Stomach (tissue), 9 donors: ENCODE data around the gene ZNF670. TPM values are rescaled to one million over a fixed set of nuclear protein-coding genes. Genes with fewer than 3 reads are reported as not detected.
A peak's percentile ranks its signal among the peaks of the same experiment; 100 is the strongest.

Experiments
- DNase-seq, 2 donors: peaks; one replicate each; pipeline versions ENCODE4 v3.0.0 to v3.0.0-alpha.2; 2013 to 2019
- H3K27ac ChIP-seq, 5 donors: fragments of 200-600 bp in 4 of 5; sonication (generic) in 4 of 5; one replicate each; pipeline ENCODE4 v1.5.1; 2013 to 2019; ENCODE audit warnings: mild to moderate bottlenecking in 1 of 5, moderate library complexity in 1 of 5
- H3K27me3 ChIP-seq, 3 donors: fragments of 200-600 bp; sonication (generic); one replicate each; pipeline ENCODE4 v1.5.1; 2017 to 2019; ENCODE audit warnings: mixed run types in 1 of 3
- H3K36me3 ChIP-seq, 4 donors: fragments of 200-600 bp; sonication (generic); 1 replicate in 3 of 4; 2 replicates in 1 of 4; pipeline ENCODE4 v1.5.1; 2016 to 2019
- H3K4me1 ChIP-seq, 4 donors: fragments of 200-600 bp; sonication (generic); one replicate each; pipeline ENCODE4 v1.5.1; 2016 to 2019
- H3K4me3 ChIP-seq, 4 donors: fragments of 200-600 bp; sonication (generic) in 3 of 4; one replicate each; pipeline ENCODE4 v1.5.1; 2016 to 2019; ENCODE audit warnings: mild to moderate bottlenecking in 1 of 4
- H3K9me3 ChIP-seq, 4 donors: fragments of 200-600 bp; sonication (generic); one replicate each; pipeline ENCODE4 v1.5.1; 2016 to 2019
- EP300 ChIP-seq: sonication (generic); formaldehyde crosslinking; IDR thresholded peaks from one replicate; pipeline ENCODE4 v1.6.1; 2017; ENCODE audit warnings: antibody characterized with exemption
- POLR2A ChIP-seq, 4 donors: fragments of 450-650 bp; IDR thresholded peaks; one replicate each; pipeline ENCODE4 v1.6.1; 2016; ENCODE audit warnings: antibody characterized with exemption in 4 of 4, control low read depth in 2 of 4, mild to moderate bottlenecking in 1 of 4, moderate library complexity in 1 of 4
- POLR2AphosphoS5 ChIP-seq, 3 donors: sonication (generic); formaldehyde crosslinking; IDR thresholded peaks; one replicate each; pipeline ENCODE4 v1.6.1; 2016; ENCODE audit warnings: antibody characterized with exemption in 3 of 3
- WGBS, 5 donors: extraction: QIAGEN DNeasy Blood & Tissue Kit in 3 of 5; methylation state at CpG; one replicate each; pipeline versions ENCODE4 v1.1.5 to v1.1.7; 2013 to 2018; 5-methylcytosine and 5-hydroxymethylcytosine counted together
- intact Hi-C: fragments of 100-400 bp; cut with DNase I; formaldehyde crosslinking; loops from one replicate; pipeline ENCODE4 v1.15.1; 2023; ENCODE audit warnings: low total_unique reads
- polyA plus RNA-seq, 3 donors: library from polyadenylated mRNA; stranded (reverse); fragments of 200-250 nt; gene quantifications; one replicate each; pipeline ENCODE4 v1.2.3, GENCODE V29; 2013
- total RNA-seq, 5 donors: library from RNA; depleted of rRNA; stranded (reverse); fragments of >200 nt; gene quantifications; one replicate each; pipeline versions ENCODE4 v1.1.0 to v1.2.3, GENCODE V29; 2014 to 2016
- TF ChIP-seq, protein P1 (sequence below), 7 experiments: fragments of 450-650 bp in 4 of 7; fragments of 200-600 bp in 3 of 7; sonication (generic) in 3 of 7; IDR thresholded peaks; one replicate each; pipeline ENCODE4 v1.5.1; 2016 to 2019; ENCODE audit warnings: antibody characterized with exemption in 7 of 7, control low read depth in 2 of 7, mild to moderate bottlenecking in 1 of 7
- donor health status: healthy with polysubstance abuse.
- donor health status: Bipolar disorder and iron deficiency.
- donor health status: healthy.

The ZNF670 gene
- total and polyA plus RNA-seq, 8 donors = 1.6 to 10.6 (median 4.0) TPM; not detected in 2

DNA sequence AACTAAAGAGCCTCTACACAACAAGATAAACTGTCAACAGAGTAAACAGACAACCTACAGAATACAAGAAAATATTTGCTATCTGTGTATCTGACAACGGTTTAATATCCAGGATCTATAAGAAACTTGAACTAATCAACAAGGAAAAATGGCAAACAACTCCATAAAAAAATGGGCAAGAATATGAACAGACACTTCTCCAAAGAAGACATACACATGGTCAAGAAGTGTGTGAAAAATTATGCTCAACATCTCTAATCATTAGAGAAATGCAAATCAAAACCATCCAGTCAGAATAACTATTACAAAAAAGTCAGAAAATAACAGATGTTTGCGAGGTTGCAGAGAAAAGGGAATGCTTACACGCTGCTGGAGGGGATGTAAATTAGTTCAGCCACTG lies 8.0 kb downstream of the ZNF670 start:
- intact Hi-C loops = no loop called here
- no peak for DNase-seq
- Histone ChIP-seq H3K36me3 (no peaks in the 10 kb centered on the region), H3K27ac (no peak overlapping the region), H3K27me3 (no peaks in the 10 kb centered on the region), H3K9me3 (peaks cover 0 to 10% (median 4%) of the 10 kb centered on the region in 4 donors), H3K4me1 (no peaks in the 10 kb centered on the region), H3K4me3 (no peak overlapping the region)
- TF ChIP-seq, protein P1, sequence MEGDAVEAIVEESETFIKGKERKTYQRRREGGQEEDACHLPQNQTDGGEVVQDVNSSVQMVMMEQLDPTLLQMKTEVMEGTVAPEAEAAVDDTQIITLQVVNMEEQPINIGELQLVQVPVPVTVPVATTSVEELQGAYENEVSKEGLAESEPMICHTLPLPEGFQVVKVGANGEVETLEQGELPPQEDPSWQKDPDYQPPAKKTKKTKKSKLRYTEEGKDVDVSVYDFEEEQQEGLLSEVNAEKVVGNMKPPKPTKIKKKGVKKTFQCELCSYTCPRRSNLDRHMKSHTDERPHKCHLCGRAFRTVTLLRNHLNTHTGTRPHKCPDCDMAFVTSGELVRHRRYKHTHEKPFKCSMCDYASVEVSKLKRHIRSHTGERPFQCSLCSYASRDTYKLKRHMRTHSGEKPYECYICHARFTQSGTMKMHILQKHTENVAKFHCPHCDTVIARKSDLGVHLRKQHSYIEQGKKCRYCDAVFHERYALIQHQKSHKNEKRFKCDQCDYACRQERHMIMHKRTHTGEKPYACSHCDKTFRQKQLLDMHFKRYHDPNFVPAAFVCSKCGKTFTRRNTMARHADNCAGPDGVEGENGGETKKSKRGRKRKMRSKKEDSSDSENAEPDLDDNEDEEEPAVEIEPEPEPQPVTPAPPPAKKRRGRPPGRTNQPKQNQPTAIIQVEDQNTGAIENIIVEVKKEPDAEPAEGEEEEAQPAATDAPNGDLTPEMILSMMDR (IDR thresholded peaks at IDR 0.05) = no peak
- TF ChIP-seq POLR2A (IDR thresholded peaks at IDR 0.05) (no peak), POLR2AphosphoS5 (IDR thresholded peaks at IDR 0.05) (no peak), EP300 (no peak)
- WGBS, 5 donors = 83 to 99% (median 89%) methylated on average over 3 of the region's 3 CpGs

DNA sequence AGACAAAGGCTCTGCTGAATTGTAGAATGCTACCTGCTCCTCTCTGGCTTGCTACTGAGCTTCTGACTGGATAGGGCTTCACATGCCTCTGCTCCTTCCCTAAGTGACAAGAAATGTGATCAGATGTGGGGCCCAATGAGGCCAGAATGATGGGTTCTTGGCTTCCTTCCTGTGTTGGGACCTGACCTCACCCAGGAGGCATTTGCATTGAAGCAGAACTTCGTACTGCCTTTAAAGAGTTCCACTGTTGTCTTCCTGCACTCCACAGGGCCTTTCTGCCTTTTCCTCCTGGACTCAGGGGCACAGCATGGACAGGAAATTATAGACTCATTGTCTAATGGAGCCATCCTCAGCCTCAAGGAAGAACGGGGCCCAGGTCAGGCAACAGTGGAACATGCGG lies 14.3 kb downstream of the ZNF670 start:
- TF ChIP-seq POLR2AphosphoS5 (IDR thresholded peaks at IDR 0.05) (no peak), EP300 (no peak), POLR2A (IDR thresholded peaks at IDR 0.05) (no peak)
- TF ChIP-seq, protein P1 (IDR thresholded peaks at IDR 0.05) = no peak
- WGBS, 5 donors = 77 to 95% (median 94%) methylated on average over 3 of the region's 3 CpGs
- H3K4me3 ChIP-seq = no peak overlapping the region
- H3K27me3 ChIP-seq = no peaks in the 10 kb centered on the region
- no peaks in the 10 kb centered on the region for H3K36me3 ChIP-seq
- H3K4me1 ChIP-seq = peaks cover 0 to 11% (median 8%) of the 10 kb centered on the region in 4 donors
- no peak overlapping the region for H3K27ac ChIP-seq
- peaks cover 0 to 26% (median 3%) of the 10 kb centered on the region in 4 donors for H3K9me3 ChIP-seq
- intact Hi-C loops = no loop called here
- DNase-seq = no peak

DNA sequence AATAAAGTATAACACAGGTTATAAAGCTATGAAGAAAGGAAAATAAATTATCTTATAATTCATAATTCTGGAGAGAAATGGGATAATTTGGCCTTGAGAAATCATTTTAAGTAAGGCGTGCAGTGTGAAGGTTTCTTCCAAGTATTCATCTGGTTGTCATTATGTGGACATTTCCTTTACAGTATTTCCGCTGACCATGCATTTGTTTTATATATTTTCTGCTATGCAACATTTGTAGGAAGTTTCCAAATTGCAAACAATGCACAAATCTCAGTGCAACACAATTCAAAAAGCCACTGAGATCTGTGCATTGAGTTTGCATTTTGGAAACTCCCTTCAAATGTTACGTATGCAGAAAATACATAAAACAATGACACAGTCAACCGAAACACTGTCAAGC lies 17.8 kb downstream of the ZNF670 start:
- TF ChIP-seq EP300 = no peak
- no peaks in the 10 kb centered on the region for H3K27me3 ChIP-seq
- 90 to 99% (median 93%) methylated on average over 4 of the region's 4 CpGs for WGBS, 5 donors
- intact Hi-C loops = no loop called here
- no peak for DNase-seq
- H3K27ac ChIP-seq = no peak overlapping the region
- peaks cover 0 to 11% (median 8%) of the 10 kb centered on the region in 4 donors for H3K4me1 ChIP-seq
- peaks cover 0 to 44% (median 14%) of the 10 kb centered on the region in 4 donors for H3K9me3 ChIP-seq
- no peaks in the 10 kb centered on the region for H3K36me3 ChIP-seq
- no peak overlapping the region for H3K4me3 ChIP-seq

DNA sequence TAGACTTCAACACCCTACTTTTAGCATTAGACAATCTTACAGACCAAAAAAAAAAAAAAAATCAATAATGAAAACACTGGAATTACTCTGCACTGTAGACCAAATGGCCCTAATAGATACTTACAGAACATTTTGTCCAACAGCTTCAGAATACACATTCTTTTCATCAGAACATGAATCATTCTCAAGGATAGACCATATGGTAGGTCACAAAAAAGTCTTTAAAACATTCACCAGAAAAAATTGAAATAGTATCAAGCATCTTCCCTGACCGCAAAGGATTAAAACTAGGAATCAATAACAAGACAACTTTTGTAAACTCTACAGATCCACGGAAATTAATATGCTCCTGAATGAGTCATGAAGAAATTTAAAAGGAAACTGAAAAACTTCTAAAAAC lies 22.5 kb downstream of the ZNF670 start:
- 70 to 94% (median 86%) methylated on average over 2 of the region's 2 CpGs for WGBS, 5 donors
- Histone ChIP-seq H3K9me3 (peaks cover 0 to 66% (median 28%) of the 10 kb centered on the region in 4 donors), H3K4me1 (peaks cover 6 to 19% (median 13%) of the 10 kb centered on the region in 4 donors), H3K4me3 (no peak overlapping the region), H3K36me3 (no peaks in the 10 kb centered on the region), H3K27me3 (no peaks in the 10 kb centered on the region), H3K27ac (no peak overlapping the region)
- DNase-seq = no peak
- TF ChIP-seq POLR2A (IDR thresholded peaks at IDR 0.05) = no peak
- TF ChIP-seq POLR2AphosphoS5 (IDR thresholded peaks at IDR 0.05) = no peak
- intact Hi-C loops = no loop called here

DNA sequence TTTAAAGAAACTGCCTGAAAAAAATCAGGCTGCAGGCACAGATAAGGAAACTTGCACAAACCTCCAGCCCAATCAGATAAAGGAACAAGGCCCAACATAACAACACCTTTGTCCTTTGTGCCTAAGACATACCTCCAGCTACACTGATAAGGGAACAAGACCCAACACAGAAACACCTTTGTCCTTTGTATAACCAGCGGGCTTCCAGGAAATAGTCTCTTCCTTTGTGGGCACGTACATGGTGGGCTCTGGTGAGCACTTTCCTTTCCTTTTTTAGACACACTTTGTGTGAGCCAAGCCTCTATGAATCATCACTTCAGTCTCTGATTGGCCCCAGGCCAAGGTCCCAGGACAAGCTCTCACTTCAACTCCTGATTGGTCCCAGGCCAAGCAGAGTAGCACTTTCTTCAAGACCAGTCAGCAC lies 23.6 kb downstream of the ZNF670 start:
- intact Hi-C loops = no loop called here
- Histone ChIP-seq H3K27ac (peak overlapping the region in 2 of 5 donors; percentile 4 to 48), H3K36me3 (no peaks in the 10 kb centered on the region), H3K4me3 (no peak overlapping the region), H3K27me3 (no peaks in the 10 kb centered on the region), H3K4me1 (peaks cover 6 to 19% (median 13%) of the 10 kb centered on the region in 4 donors), H3K9me3 (peaks cover 0 to 74% (median 35%) of the 10 kb centered on the region in 4 donors)
- WGBS, 5 donors = 12 to 31% (median 19%) methylated on average over 2 of the region's 2 CpGs
- peak in 1 of 2 donors; percentile 41 for DNase-seq
- TF ChIP-seq, protein P1 (IDR thresholded peaks at IDR 0.05) = no peak
- TF ChIP-seq POLR2A (IDR thresholded peaks at IDR 0.05) = no peak
- TF ChIP-seq POLR2AphosphoS5 (IDR thresholded peaks at IDR 0.05) = peak in 1 of 3 donors; percentile 8
- no peak for TF ChIP-seq EP300
